Glutamatergic neuron (in vitro differentiated cells): Measurements from ENCODE around the gene CTTNBP2. TPM values are rescaled to one million over a fixed set of nuclear protein-coding genes. Genes with fewer than 3 reads are reported as not detected.
"Not testable (repeated sequence)": the region's sequence is repeated elsewhere in the genome, so short reads cannot be mapped to it uniquely, and the experiment has no call there.

ENCODE experiments used
- DNase-seq: peaks from one replicate; pipeline ENCODE4 v3.0.0; 2022
- H3K27ac Mint-ChIP-seq: one replicate; pipeline ENCODE4 v1.8.0; 2020; ENCODE audit warnings: mild to moderate bottlenecking, mixed read lengths, inconsistent platforms; ENCODE audit not compliant: unreplicated experiment
- H3K27me3 Mint-ChIP-seq: one replicate; pipeline ENCODE4 v1.8.0; 2020; ENCODE audit warnings: mild to moderate bottlenecking, moderate library complexity, mixed read lengths, inconsistent platforms; ENCODE audit not compliant: unreplicated experiment
- H3K36me3 Mint-ChIP-seq: one replicate; pipeline ENCODE4 v1.8.0; 2020; ENCODE audit warnings: mild to moderate bottlenecking, mixed read lengths, inconsistent platforms; ENCODE audit not compliant: unreplicated experiment
- H3K4me1 Mint-ChIP-seq: one replicate; pipeline ENCODE4 v1.8.0; 2020; ENCODE audit warnings: mild to moderate bottlenecking, low read depth, mixed read lengths, inconsistent platforms; ENCODE audit not compliant: unreplicated experiment
- H3K4me3 Mint-ChIP-seq: one replicate; pipeline ENCODE4 v1.8.0; 2020; ENCODE audit warnings: mild to moderate bottlenecking, mixed read lengths, inconsistent platforms; ENCODE audit not compliant: unreplicated experiment
- H3K9me3 Mint-ChIP-seq: one replicate; pipeline ENCODE4 v1.8.0; 2020; ENCODE audit warnings: mild to moderate bottlenecking, moderate library complexity, mixed read lengths, inconsistent platforms; ENCODE audit not compliant: unreplicated experiment
- total RNA-seq: library from RNA; stranded (reverse); fragmentation: NEBNext Ultra II Directional; extraction: Animal tissue kit (Norgen Biotek cat#: 25700); gene quantifications from one replicate; pipeline ENCODE4 v1.2.1, GENCODE V29; 2021; ENCODE audit not compliant: unreplicated experiment
- TF ChIP-seq, protein P1 (sequence below): fragments of 200-600 bp; sonication (generic); IDR thresholded peaks from one replicate; pipeline ENCODE4 v1.5.0; 2021; ENCODE audit not compliant: partially characterized antibody, unreplicated experiment

CTTNBP2 gene
- total RNA-seq, 1 donor from 2014 or later: 22.2 TPM

DNA sequence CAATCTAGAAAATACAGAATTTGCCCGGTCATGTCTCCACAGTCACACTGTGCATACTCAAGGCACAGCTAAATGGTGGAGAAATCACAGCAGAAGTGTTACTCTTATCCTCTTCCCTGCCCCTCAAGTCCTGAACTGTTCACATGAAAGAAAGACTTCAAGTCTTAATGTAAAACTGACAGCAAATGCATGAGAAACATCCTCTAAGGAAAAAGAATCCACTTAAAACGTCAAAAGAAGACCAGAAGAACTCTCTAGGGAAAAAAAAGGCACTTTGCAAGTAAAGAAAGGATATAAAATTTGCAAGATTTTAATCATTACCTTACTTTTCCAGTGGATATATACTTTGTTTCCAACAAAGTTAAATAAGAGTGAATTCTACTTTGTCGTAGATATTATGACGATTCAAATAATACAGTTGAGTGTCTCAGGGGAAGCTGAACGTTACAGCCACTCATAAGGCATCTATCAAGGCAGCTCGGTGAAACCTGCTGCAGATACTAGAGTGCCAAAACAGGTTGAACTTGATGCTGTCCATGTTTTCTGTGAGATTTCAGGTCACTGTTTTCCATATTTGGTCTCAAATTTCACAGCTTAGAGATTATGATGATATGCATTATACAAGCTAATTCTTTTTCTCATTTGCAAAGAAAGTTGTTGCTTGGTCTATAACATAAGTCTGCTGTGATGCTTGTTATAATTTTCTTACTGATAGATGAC lies 155.0 kb downstream of the CTTNBP2 start:
- Mint-ChIP-seq H3K36me3 (no peaks in the 10 kb centered on the region), H3K9me3 (no peaks in the 10 kb centered on the region), H3K4me1 (peaks cover 2% of the 10 kb centered on the region), H3K27ac (no peak overlapping the region), H3K27me3 (no peaks in the 10 kb centered on the region), H3K4me3 (no peak overlapping the region)
- no peak for DNase-seq
- TF ChIP-seq, protein P1, sequence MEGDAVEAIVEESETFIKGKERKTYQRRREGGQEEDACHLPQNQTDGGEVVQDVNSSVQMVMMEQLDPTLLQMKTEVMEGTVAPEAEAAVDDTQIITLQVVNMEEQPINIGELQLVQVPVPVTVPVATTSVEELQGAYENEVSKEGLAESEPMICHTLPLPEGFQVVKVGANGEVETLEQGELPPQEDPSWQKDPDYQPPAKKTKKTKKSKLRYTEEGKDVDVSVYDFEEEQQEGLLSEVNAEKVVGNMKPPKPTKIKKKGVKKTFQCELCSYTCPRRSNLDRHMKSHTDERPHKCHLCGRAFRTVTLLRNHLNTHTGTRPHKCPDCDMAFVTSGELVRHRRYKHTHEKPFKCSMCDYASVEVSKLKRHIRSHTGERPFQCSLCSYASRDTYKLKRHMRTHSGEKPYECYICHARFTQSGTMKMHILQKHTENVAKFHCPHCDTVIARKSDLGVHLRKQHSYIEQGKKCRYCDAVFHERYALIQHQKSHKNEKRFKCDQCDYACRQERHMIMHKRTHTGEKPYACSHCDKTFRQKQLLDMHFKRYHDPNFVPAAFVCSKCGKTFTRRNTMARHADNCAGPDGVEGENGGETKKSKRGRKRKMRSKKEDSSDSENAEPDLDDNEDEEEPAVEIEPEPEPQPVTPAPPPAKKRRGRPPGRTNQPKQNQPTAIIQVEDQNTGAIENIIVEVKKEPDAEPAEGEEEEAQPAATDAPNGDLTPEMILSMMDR: no peak

DNA sequence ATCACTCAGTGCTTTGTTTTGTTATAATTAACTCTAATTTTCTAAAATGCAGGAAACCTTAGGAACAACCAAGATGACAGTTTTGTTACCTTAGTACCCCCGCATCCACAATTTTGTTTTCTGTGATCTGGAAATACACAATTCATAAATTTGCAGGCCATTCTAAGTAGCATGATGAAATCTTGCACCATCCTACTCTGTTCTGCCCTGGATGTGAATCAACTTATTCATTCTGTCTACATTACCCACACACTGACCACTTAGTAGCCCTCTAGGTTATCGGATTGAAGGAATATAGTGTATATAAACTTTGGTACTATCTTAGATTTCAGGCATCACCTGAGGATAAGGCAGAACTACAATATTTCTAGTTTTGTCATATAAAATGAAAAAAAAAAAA lies 155.9 kb downstream of the CTTNBP2 start:
- Mint-ChIP-seq H3K4me3 (no peak overlapping the region), H3K27me3 (no peaks in the 10 kb centered on the region), H3K27ac (no peak overlapping the region), H3K4me1 (peaks cover 2% of the 10 kb centered on the region), H3K36me3 (no peaks in the 10 kb centered on the region), H3K9me3 (no peaks in the 10 kb centered on the region)
- TF ChIP-seq, protein P1: no peak
- DNase-seq: no peak

DNA sequence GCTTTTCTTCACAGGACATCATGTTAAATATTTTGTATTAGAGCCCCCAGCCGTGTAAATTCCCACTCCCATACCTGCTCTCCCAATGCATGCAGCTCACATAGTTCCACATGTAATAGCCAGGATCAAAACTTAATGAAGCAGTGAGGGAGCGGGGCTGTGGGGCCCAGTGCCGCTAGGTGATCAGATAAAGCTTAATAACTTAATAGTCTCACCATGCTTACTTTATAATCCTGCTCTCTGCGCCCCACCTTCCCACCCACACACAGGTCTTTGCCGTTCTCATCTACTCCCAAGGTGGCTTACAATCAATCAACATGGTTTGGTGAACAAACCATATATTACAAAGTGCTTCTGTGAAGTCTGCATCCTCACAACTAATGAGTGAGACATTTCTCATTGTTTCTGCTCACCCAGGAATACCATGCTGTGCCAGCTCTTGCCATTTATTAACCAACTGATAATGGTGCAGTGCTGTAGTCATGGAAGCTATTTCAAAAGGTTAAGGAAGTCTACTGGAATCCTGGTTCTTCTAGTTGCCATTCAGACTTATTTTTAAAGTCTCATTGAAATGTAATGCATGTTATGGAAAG lies 156.4 kb downstream of the CTTNBP2 start:
- Mint-ChIP-seq H3K27ac (no peak overlapping the region), H3K27me3 (no peaks in the 10 kb centered on the region), H3K4me1 (peaks cover 2% of the 10 kb centered on the region), H3K9me3 (no peaks in the 10 kb centered on the region), H3K4me3 (no peak overlapping the region), H3K36me3 (no peaks in the 10 kb centered on the region)
- TF ChIP-seq, protein P1: no peak
- DNase-seq: no peak

DNA sequence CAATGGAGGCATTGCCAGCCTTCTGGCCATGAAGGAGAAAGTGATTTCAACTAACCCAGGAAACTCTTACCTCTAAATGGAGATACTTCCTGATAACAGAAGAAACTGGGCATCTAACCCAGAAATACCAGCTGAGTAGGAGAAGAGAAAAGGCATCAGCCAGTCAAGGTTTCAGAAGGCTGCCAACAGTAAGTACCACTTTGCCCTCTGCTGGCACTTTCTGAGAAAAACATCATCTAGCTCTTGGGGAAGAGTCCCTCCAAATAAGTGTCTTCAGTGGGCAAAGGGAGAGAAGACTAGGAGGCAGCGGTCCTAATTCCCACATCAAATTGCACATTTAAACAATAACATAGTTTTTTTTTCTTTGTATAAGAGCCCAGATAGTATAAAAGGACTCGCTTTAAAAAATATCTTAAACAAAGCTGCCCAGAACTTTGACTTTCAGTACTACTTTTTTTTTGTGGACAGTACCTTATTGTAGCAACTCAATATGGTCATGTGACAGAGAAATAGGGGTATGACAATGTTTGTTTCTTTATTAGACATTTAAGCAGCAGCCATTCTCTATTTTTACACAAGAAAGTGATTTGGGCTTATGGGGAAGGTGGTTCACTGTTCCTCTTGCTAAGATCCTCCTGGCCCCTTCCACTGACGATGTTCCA lies 157.3 kb downstream of the CTTNBP2 start:
- no peaks in the 10 kb centered on the region for H3K27me3 Mint-ChIP-seq
- TF ChIP-seq, protein P1: no peak
- H3K36me3 Mint-ChIP-seq: no peaks in the 10 kb centered on the region

DNA sequence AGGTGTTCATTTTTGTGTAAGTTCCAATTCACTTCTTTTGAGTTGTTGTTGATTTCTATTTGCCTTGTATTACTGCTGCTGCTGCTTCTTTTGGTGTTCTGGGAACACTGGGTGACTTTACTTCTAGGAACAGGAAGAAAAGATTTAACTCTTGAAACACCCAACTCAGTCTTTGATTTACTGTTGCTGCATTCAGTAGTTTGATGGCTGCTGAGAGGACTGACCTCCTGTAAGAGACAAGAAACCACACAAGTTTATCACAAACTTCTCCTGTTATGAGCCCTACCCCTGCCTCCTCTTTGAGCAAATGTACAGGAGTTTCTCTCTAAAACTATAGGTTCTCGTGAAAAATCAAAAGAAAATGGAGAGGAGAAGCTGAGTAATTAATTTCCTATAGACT lies 161.7 kb downstream of the CTTNBP2 start:
- Mint-ChIP-seq H3K36me3 (no peaks in the 10 kb centered on the region), H3K9me3 (no peaks in the 10 kb centered on the region), H3K4me1 (no peaks in the 10 kb centered on the region), H3K27me3 (no peaks in the 10 kb centered on the region), H3K4me3 (no peak overlapping the region), H3K27ac (no peak overlapping the region)
- no peak for DNase-seq
- TF ChIP-seq, protein P1: no peak

More for the DNA sequence above, 157.3 kb downstream of the CTTNBP2 start:
- H3K9me3 Mint-ChIP-seq: no peaks in the 10 kb centered on the region
- H3K27ac Mint-ChIP-seq: no peak overlapping the region
- H3K4me3 Mint-ChIP-seq: no peak overlapping the region
- DNase-seq: no peak
- peaks cover 2% of the 10 kb centered on the region for H3K4me1 Mint-ChIP-seq

DNA sequence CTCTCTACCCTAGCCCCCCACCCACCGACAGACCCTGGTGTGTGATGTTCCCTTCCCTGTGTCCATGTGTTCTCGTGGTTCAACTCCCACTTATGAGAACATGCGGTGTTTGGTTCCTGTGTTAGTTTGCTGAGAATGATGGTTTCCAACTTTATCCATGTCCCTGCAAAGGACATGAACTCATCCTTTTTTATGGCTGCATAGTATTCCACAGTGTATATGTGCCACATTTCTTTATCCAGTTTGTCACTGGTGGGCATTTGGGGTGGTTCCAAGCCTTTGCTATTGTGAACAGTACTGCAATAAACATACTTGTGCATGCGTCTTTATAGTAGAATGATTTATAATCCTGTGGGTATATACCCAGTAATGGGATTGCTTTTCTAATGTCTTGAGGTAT lies 165.1 kb downstream of the CTTNBP2 start:
- not testable (repeated sequence) for H3K27me3 Mint-ChIP-seq, H3K36me3 Mint-ChIP-seq, H3K4me3 Mint-ChIP-seq, H3K27ac Mint-ChIP-seq, DNase-seq, H3K4me1 Mint-ChIP-seq, H3K9me3 Mint-ChIP-seq
